Retinal pigment epithelial cell (primary cell): ENCODE data around the gene LHFPL2.
A peak's percentile ranks its signal among the peaks of the same experiment; 100 is the strongest.
"Not testable (repeated sequence)": the region's sequence is repeated elsewhere in the genome, so short reads cannot be mapped to it uniquely, and the experiment has no call there.

Experiments used
- DNase-seq: peaks from one replicate; pipeline ENCODE4 v3.0.0-alpha.2; 2010; ENCODE audit warnings: low read depth
- H3K4me3 ChIP-seq: 2 replicates; pipeline ENCODE4 v1.5.1; 2011; ENCODE audit warnings: mild to moderate bottlenecking, low read length, control low read depth, moderate library complexity
- CTCF ChIP-seq: conservative IDR thresholded peaks from 2 replicates; pipeline ENCODE4 v1.5.1; 2011; ENCODE audit warnings: low read depth, low read length, control low read depth, inconsistent platforms

The LHFPL2 gene

GRCh38 chr5:78627766-78628165, 20.8 kb downstream of the LHFPL2 start:
- DNase-seq, result no peak
- H3K4me3 ChIP-seq, result no peak overlapping the region
- no peak for TF ChIP-seq CTCF

- DNase-seq, result no peak
- TF ChIP-seq CTCF, result peak; percentile 72
- no peak overlapping the region for H3K4me3 ChIP-seq
Measured at GRCh38 chr5:78627175-78627574, 21.4 kb downstream of the LHFPL2 start.

DNA sequence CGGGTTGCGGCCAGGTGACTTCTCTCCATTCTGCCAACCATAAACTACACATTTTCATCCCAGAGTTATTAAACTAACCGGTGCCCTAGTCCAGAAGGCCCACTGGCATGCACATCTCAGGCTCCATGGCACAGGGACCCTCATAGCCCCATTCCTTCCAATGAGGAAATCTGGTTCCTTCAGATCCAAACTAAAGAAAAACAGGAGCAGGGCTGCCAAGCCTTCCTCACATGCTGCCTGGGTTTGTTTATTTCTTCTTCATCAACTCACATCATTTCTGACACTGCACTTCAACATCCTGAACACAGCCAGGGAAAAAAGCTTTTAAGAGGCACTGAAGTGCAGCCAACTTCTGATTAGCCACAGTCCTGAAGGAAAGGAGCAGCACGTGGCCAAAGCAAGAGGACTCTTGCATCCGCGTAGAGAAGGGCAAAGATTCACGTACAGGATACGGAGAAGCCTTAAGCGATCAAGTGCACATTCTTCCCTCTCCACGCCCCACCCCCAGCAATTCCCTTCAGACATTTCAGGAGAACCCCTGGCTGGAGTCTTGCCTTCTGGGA, 22.5 kb downstream of the LHFPL2 start:
- no peak overlapping the region for H3K4me3 ChIP-seq
- peak; percentile 77 for DNase-seq
- no peak for TF ChIP-seq CTCF

DNA sequence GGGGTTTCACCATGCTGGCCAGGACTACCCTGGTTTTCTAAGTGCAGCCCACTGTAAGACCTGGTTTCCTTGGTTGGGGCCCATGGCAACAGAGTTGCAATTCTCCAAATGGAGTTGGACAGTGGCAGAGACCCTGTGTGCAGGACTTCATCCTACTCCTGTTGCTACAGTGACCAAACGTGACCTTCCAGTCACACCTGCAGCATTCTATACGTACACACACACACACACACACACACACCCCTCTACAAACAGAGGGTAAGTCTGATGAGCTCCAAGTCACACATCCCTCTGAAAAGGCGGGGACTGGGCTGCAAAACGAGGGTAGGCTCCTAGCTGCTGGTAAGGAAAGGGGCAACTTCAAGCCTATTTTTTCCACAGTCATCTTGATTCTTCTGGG, 23.6 kb downstream of the LHFPL2 start:
- DNase-seq, result no peak
- no peak overlapping the region for H3K4me3 ChIP-seq
- no peak for TF ChIP-seq CTCF

DNA sequence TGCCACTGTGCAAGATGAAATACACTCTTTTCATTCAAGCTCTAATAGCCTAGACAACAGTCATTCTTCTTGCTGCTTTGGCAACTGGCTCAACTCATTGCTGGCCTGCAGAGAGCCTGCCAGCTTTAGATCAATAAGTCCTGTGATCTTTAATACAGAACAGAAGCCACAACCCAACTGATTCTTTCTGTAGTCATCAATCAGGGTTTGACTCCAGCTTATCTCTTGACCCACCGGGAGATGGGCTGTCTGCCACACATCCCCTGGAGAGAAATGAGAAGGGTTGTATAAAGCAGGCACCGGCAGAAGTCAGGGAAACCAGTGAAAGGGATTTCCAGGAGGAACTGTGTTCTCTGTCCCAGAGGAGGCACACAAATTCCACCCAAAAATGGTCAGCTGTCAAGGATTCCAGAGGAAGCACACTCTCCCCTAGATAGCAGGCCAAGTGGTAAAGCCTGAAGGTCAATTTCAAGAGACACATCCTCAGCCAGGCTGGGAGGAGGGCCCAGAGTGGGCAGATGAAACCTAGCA, 24.5 kb downstream of the LHFPL2 start:
- H3K4me3 ChIP-seq, result no peak overlapping the region
- no peak for DNase-seq
- TF ChIP-seq CTCF, result no peak

DNA sequence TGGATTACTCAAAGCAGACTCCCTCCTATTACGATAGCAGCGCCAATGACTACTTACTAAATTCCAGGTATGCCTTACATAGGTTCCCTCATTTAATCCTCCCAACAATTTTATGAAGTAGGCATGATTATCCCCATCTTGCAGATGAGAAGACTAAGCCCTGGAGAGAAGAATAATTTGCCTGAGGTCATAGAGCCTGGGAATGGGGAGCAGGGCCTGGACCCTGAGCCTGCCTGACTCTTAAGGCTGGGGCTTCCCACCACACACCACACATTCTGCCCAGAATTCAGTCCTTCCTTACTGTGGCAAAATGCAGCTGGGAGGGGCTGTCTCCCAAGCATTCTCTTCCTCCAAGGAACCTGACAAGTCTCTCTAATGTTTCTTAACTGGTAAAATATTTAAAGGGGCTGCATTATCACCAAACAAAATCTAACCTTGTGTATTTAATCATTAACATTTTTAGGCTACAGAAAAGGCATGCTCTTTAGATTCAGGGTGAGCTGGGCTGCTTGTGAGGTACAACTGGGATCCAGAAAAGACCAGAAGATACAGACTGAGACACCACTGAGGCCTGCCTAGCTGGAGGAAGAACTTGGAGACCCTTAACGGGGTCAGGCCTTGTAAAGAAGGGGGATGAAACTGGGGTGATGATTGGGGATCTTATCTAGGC, 26.1 kb downstream of the LHFPL2 start:
- no peak overlapping the region for H3K4me3 ChIP-seq
- TF ChIP-seq CTCF, result no peak
- DNase-seq, result no peak

GRCh38 chr5:78621291-78621738, 27.3 kb downstream of the LHFPL2 start:
- no peak for DNase-seq
- TF ChIP-seq CTCF, result no peak
- no peak overlapping the region for H3K4me3 ChIP-seq

GRCh38 chr5:78620119-78620518, 28.5 kb downstream of the LHFPL2 start:
- H3K4me3 ChIP-seq, DNase-seq: not testable (repeated sequence)
